HG02943 (cell line): ENCODE results near the gene USP12.
A peak's percentile ranks its signal among the peaks of the same experiment; 100 is the strongest.
"Not testable (repeated sequence)": the region's sequence is repeated elsewhere in the genome, so short reads cannot be mapped to it uniquely, and the experiment has no call there.

Experiments
- ATAC-seq: cut with Tn5 transposase; IDR thresholded peaks from one replicate; pipeline ENCODE4 v1.9.1; 2021; ENCODE audit warnings: mild to moderate bottlenecking, low read depth, moderate library complexity; ENCODE audit not compliant: unreplicated experiment

USP12 gene

DNA sequence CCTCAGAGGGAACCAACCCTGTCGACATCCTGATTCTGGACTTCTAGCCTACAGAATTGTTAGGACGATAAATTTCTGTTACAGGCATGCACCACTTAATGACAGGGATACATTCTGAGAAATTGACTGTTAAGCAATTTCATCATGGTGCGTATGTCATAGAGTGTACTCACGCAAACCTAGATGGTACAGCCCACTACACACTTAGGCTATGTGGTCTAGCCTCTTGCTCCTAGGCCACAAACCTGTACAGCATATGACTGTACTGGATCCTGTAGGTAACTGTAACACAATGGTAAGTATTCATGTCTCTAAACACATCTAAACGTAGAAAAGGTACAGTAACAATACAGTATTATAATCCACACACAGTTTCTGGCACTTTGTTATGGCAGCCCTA lies 13.3 kb downstream of the USP12 start:
- no peak for ATAC-seq

DNA sequence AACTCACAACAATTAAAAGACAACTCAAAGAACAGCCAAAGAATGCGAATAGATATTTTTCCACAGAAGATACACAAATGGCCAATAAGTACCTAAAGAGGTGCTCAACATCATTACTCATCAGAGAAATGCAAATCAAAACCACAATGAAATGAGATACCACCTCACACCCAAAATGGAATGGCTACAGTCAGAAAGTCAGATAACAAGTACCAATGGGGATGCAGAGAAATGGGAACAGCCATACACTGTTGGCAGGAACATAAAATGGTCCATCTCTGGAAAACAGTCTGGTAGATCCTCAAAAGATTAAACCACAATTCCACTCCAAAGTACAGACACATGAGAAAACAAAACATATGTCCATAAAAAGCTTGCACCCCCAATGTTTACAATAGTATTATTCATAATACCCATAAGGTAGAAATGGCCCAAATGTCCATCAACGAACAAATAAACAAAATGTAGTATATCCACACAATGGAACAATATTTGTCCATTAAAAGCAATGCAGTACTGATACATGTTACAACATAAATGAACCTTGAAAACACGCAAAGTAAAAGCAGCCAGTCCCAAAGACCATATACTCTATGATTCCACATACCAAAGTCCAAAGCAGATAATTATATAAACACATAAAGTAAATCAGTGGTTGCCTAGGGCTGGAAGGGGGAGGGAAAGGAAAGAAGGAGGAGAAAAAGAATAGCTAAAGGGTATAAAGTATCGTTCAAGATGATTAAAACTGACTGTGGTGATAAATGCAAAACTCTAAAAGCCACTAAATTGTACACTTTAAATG lies 19.6 kb downstream of the USP12 start:
- ATAC-seq, result no peak

GRCh38 chr13:27149702-27150101 lies 21.9 kb downstream of the USP12 start:
- no peak for ATAC-seq

- no peak for ATAC-seq
Measured at GRCh38 chr13:27148900-27149299, 22.7 kb downstream of the USP12 start.

GRCh38 chr13:27147530-27148170 lies 24.0 kb downstream of the USP12 start:
- ATAC-seq, result peak; percentile 60

DNA sequence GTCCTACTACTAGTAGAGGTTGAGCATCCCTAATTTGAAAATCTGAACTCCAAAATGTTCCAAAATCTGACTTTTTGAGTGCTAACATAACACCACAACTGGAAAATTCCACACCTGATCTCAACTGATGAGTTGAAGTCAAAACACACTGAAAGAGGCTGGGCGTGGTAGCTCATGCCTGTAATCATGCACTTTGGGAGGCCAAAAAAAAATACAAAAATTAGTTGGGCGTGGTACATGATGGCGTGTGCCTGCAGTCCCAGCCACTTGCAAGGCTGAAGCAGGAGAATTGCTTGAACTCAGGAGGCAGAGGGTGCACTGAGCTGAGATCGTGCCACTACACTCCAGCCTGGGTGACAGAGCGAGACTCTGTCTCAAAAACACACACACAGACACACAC lies 29.9 kb downstream of the USP12 start:
- no peak for ATAC-seq

GRCh38 chr13:27141159-27141558 lies 30.5 kb downstream of the USP12 start:
- not testable (repeated sequence) for ATAC-seq

DNA sequence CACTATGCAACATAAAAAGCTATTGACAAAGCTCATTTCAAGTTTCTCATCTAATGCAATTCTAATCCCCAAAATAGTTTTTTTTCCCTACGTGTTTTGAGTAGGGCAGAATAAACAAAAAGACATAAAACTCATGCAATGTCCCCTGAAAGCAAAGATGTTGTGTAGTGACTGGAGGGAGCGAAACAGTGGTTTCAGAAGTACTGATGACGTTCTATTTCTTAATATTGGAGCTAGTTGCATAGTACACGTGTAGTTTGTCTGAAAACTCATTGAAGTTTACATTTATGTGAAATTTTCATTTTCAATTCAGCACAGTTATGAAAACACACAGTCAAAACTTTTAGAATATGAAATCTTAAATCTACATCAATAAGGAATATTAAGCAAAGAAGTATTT lies 31.6 kb downstream of the USP12 start:
- no peak for ATAC-seq

- ATAC-seq, result no peak
Measured at GRCh38 chr13:27139565-27139964, 32.0 kb downstream of the USP12 start.

GRCh38 chr13:27138457-27139093 lies 33.0 kb downstream of the USP12 start:
- ATAC-seq, result no peak

DNA sequence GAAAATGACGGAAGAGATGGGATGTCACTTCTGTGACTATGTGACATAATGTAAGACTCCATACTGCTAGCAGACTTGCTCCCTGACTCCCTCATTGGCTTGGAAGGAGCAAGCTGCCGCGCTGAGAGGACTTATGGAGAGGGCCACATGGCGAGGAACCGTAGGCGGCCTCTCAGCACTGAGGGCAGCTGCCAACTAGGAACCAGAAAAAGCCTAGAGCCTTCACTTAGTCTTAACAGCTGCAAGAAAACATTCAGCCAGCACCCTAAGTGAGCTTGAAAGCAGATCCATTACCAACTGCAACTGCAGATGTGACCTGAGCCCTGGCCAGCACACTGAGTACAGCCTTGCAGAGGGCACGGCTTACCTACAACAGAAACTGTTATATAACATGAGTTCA lies 33.9 kb downstream of the USP12 start:
- ATAC-seq, result no peak

- no peak for ATAC-seq
Measured at GRCh38 chr13:27135023-27135422, 36.6 kb downstream of the USP12 start.

- ATAC-seq, result no peak
Measured at GRCh38 chr13:27133889-27134288, 37.7 kb downstream of the USP12 start.

DNA sequence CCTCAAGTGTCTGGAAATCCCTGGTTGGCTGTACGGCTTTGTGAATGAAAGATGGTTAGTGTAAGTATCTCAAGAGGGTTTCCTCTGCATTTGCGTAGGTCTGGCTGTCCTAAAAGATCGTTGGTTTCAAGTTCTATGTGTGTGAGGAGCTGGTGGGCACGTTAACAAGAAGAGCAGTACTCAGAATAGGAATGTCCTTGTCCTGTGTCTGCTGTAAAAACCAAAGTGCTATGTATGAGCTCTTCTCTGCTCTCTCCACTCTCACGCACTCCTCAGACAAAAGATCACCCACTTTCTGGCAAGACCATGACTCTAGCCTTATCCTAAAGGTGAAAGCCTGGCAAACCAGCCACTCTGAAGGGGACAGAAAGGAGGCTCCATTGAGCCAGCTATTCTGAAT lies 39.1 kb downstream of the USP12 start:
- no peak for ATAC-seq

- no peak for ATAC-seq
Measured at GRCh38 chr13:27131906-27132305, 39.7 kb downstream of the USP12 start.

- ATAC-seq, result peak; percentile 86
Measured at GRCh38 chr13:27130979-27131623, 40.5 kb downstream of the USP12 start.

- no peak for ATAC-seq
Measured at GRCh38 chr13:27130223-27130978, 41.2 kb downstream of the USP12 start.

GRCh38 chr13:27128825-27129627 lies 42.6 kb downstream of the USP12 start:
- no peak for ATAC-seq

DNA sequence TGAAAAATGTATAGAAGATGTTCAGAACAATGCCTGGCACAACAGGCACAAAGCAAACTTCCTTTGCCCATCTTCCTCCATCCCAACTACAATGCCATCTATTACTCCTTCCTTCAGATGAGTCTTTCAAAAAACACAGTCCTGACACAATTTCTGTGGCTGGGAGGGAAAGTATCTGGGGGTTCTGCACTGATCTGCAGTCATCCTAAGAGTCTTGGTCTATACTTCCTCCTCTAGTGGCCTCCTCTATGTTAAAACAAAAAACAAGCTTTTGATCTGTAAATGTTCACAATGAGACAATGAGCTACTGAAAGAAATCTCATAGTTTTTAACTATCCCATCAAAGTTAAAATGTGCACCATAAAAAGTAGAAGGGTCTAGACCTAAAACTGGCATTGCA lies 44.8 kb downstream of the USP12 start:
- ATAC-seq, result no peak
